Non-pigmented ciliary epithelial cell (primary cell): ENCODE results near the gene WDR55.
"Not testable (repeated sequence)": the region's sequence is repeated elsewhere in the genome, so short reads cannot be mapped to it uniquely, and the experiment has no call there.

Source experiments
- DNase-seq: peaks from one replicate; pipeline ENCODE4 v3.0.0-alpha.2; 2010; ENCODE audit warnings: low read depth

WDR55 gene

GRCh38 chr5:140664359-140665119 is at the start of gene WDR55:
Gene WDR55 (plus strand): TSS chr5:140664904. CDS start chr5:140664913, 9 bp downstream.
- peak; percentile 52 for DNase-seq

GRCh38 chr5:140622301-140622700 is 42.4 kb upstream of the WDR55 start:
- no peak for DNase-seq

GRCh38 chr5:140623061-140623460 is 41.6 kb upstream of the WDR55 start:
- DNase-seq = not testable (repeated sequence)

GRCh38 chr5:140624886-140625285 is 39.8 kb upstream of the WDR55 start:
- DNase-seq = not testable (repeated sequence)

GRCh38 chr5:140627972-140628371 is 36.7 kb upstream of the WDR55 start:
- no peak for DNase-seq

- DNase-seq = no peak
Measured at GRCh38 chr5:140628711-140629110, 36.0 kb upstream of the WDR55 start.

- no peak for DNase-seq
Measured at GRCh38 chr5:140630292-140631035, 34.2 kb upstream of the WDR55 start.

GRCh38 chr5:140631036-140631417 is 33.7 kb upstream of the WDR55 start:
- DNase-seq = no peak

- DNase-seq = no peak
Measured at GRCh38 chr5:140631831-140632365, 32.8 kb upstream of the WDR55 start.

- DNase-seq = no peak
Measured at GRCh38 chr5:140632366-140633020, 32.2 kb upstream of the WDR55 start.

GRCh38 chr5:140633021-140633471 is 31.7 kb upstream of the WDR55 start, which contains the start of gene CD14:
Gene CD14 (minus strand): TSS chr5:140633175. CDS start chr5:140633071, 104 bp downstream.
- no peak for DNase-seq

- no peak for DNase-seq
Measured at GRCh38 chr5:140633501-140633900, 31.2 kb upstream of the WDR55 start.

- DNase-seq = no peak
Measured at GRCh38 chr5:140634103-140634502, 30.6 kb upstream of the WDR55 start.

- DNase-seq = no peak
Measured at GRCh38 chr5:140635291-140636257, 29.1 kb upstream of the WDR55 start.

GRCh38 chr5:140637371-140638100 is 27.2 kb upstream of the WDR55 start:
- no peak for DNase-seq

- DNase-seq = not testable (repeated sequence)
Measured at GRCh38 chr5:140638898-140639147, 25.9 kb upstream of the WDR55 start.

- DNase-seq = peak; percentile 60
Measured at GRCh38 chr5:140639148-140639981, 25.3 kb upstream of the WDR55 start, which contains the start of gene TMCO6. Gene TMCO6 (plus strand): TSS chr5:140639451. CDS start chr5:140639528, 77 bp downstream.

GRCh38 chr5:140641716-140642115 is 23.0 kb upstream of the WDR55 start:
- no peak for DNase-seq

- DNase-seq = no peak
Measured at GRCh38 chr5:140642718-140643117, 22.0 kb upstream of the WDR55 start.

- DNase-seq = no peak
Measured at GRCh38 chr5:140647042-140647419, 17.7 kb upstream of the WDR55 start.
